SHP77 treated with DMSO at 0.1 percent for 48 hours (cell line): ENCODE results near the gene SLC24A3.
"Not testable (repeated sequence)": the region's sequence is repeated elsewhere in the genome, so short reads cannot be mapped to it uniquely, and the experiment has no call there.

Experiments used
- DNase-seq: peaks from one replicate; lab custom pipeline; 2025; lab: John Stamatoyannopoulos, UW

The SLC24A3 gene

GRCh38 chr20:19745584-19745983 lies 533.1 kb downstream of the SLC24A3 start:
- DNase-seq, result no peak

DNA sequence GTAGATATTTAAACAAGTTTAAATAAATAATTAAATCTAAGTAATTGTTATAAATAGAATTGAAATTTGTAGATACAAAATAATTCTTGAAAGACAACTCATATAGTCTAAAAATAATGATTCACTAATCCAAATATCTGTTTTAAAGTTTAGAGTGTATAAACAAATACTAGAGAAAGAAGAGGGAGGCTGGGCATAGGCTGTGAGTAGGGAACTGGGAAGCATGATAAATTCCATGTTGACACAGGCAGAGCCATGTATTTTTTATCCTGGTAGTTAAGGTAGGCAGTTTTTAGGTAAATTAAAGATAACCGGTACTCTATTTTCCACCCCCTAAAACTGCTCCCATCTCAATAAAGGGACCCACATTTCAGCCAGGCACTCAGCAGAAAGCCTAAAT lies 534.0 kb downstream of the SLC24A3 start:
- no peak for DNase-seq

GRCh38 chr20:19747903-19748302 lies 535.5 kb downstream of the SLC24A3 start:
- DNase-seq, result no peak

GRCh38 chr20:19748681-19749080 lies 536.2 kb downstream of the SLC24A3 start:
- DNase-seq, result no peak

- DNase-seq, result no peak
Observed at GRCh38 chr20:19749618-19750071, 537.2 kb downstream of the SLC24A3 start.

GRCh38 chr20:19750101-19750606 lies 537.7 kb downstream of the SLC24A3 start:
- no peak for DNase-seq

GRCh38 chr20:19750907-19751636 lies 538.6 kb downstream of the SLC24A3 start:
- no peak for DNase-seq

- DNase-seq, result not testable (repeated sequence)
Observed at GRCh38 chr20:19754201-19754600, 541.8 kb downstream of the SLC24A3 start.

- DNase-seq, result no peak
Observed at GRCh38 chr20:19756761-19757486, 544.5 kb downstream of the SLC24A3 start.

DNA sequence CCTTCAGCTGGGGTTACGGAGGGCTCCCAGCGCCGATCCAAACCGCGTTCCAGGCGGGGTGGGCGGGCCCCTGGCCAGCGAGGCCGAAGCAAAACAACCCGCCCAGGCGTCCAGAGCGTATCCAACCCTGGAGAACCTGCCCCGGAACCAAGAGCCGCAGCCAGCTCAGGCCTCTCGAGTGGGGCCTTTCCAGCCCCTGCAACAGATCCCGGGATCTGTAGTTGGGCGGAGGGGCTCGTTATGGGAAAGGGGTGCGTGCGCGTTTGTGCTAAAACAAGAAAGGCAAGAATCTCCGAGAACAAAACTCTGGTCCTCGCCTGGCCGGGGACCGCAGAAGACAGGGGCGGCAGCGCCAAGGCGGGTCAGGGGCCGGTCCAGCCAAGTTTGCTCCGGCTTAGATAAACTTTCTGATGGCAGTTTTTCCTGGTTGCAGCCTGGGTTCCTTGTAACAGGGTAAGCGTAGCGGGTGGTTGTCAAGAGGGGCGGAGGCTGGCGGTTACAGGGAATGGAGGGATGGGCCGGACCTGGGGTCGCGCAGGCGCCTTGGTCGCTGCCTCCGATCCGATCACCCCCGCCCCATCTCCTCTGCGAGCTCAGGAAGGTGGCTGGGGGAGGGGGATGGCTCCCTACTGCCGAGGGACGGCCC lies 545.2 kb downstream of the SLC24A3 start:
- DNase-seq, result peak; percentile 34

DNA sequence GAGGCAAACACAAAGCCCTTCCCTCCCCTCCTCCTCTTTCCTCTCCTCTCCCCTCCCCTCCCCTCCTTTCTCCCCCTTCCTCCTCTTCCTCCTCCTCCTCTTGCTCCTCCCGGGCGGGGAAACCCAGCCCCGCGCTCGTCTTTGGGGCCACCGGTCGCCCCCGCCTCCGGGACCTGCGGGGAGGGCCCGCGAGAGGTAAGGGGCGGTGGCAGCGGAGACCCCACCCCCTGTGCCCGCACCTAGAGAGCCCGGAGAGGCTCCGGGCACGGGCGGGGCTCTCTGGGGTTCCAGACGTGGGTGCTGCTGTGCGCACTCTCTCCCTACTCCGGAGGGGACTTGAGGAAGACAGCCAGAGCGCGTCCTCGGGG lies 545.7 kb downstream of the SLC24A3 start, which contains the start of gene RIN2:
TSS of gene RIN2 (plus strand) at position 126 of the 368 bp plus-strand sequence. CDS start 131,344 bp downstream, outside the sequence.
- no peak for DNase-seq

- DNase-seq, result no peak
Observed at GRCh38 chr20:19758501-19759331, 546.3 kb downstream of the SLC24A3 start.

- DNase-seq, result no peak
Observed at GRCh38 chr20:19760371-19760721, 547.9 kb downstream of the SLC24A3 start.

GRCh38 chr20:19761326-19761725 lies 548.9 kb downstream of the SLC24A3 start:
- DNase-seq, result no peak

- DNase-seq, result no peak
Observed at GRCh38 chr20:19761841-19762240, 549.4 kb downstream of the SLC24A3 start.

- DNase-seq, result no peak
Observed at GRCh38 chr20:19764207-19764606, 551.8 kb downstream of the SLC24A3 start.

- DNase-seq, result no peak
Observed at GRCh38 chr20:19765266-19765665, 552.8 kb downstream of the SLC24A3 start.

GRCh38 chr20:19765913-19766312 lies 553.5 kb downstream of the SLC24A3 start:
- DNase-seq, result no peak

DNA sequence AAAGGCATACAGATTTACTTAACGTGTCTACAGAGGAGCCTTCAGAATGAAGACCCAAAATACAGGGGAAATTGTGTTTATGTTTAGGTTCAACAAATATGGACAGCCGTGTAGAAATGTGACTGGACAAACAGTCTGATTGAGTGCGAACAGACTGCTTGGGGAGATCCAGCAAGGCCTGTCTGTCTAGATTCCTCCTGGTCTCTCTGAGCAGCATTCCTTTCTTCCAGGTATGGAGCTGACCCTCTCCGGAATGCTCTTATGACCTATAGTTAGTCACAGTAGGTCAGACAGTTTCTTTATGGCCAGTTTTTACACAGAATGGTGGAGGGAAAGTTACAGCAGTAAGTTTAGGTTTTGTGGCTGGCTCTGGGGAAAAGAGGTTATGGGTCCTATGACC lies 554.6 kb downstream of the SLC24A3 start:
- DNase-seq, result no peak

DNA sequence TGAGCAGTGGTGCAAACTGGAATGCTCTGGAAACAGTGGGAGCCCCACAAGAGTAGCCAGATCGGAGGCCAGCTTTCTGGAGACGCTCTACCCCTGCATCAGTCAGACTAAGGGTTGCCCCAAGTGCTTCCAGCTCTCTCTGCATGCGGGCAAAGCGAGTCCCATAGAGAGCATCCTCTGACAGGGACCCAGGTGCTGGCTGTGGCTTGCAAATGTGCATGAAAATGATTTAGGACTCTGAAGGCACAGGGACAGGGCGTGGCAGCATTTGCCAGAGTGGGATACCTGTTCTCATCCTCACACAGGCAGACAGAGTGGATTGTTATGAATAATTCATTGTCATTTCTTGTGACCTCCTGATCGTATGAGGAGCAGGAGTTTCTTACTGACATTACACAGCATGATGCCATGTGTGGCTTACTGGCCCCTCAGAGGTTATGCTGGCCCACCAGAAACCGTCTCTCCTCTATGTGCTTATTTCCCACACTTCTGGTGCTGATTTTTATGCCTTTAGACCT lies 555.9 kb downstream of the SLC24A3 start:
- DNase-seq, result no peak

- no peak for DNase-seq
Observed at GRCh38 chr20:19769507-19769906, 557.1 kb downstream of the SLC24A3 start.

DNA sequence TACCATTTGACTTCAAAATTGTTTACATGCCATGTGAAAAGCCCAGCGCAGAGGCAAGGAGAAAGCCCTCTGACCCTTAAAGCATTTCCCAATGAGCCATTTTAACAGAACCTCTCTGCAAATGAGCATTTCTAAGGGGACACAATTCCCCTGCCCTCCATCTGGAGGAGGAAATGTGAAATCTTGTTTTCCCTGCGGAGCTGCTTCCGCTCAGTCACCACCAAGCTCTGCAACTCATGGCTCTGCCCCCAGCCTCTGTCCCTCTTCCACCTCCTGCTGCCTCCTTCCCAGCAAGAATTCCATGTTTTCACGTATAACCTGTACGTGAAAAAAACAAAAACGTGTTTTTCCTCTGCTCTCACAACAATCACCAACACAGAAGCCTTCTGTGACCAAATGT lies 557.9 kb downstream of the SLC24A3 start:
- no peak for DNase-seq
